Karpas-422 (cell line): Measurements from ENCODE around the gene HEATR5B. TPM values are rescaled to one million over a fixed set of nuclear protein-coding genes. Genes with fewer than 3 reads are reported as not detected.

Experiments used
- DNase-seq: peaks from one replicate; pipeline ENCODE4 v3.0.0-alpha.2; 2015
- H2AFZ ChIP-seq: fragments of 200-600 bp; sonication (generic); 2 replicates; pipeline ENCODE4 v1.6.1; 2014; ENCODE audit warnings: antibody characterized with exemption, low read length, mixed read lengths
- H3K27ac ChIP-seq: fragments of 200-600 bp; sonication (generic); 2 replicates; pipeline ENCODE4 v1.5.1; 2014; ENCODE audit warnings: mild to moderate bottlenecking, low read length, moderate library complexity
- H3K27me3 ChIP-seq: fragments of 200-600 bp; sonication (generic); 2 replicates; pipeline ENCODE4 v1.6.1; 2014; ENCODE audit warnings: low read length, mixed read lengths
- H3K36me3 ChIP-seq: fragments of 200-600 bp; sonication (generic); 2 replicates; pipeline ENCODE4 v1.6.1; 2014; ENCODE audit warnings: low read length, mixed read lengths; ENCODE audit not compliant: insufficient read depth
- H3K4me1 ChIP-seq: fragments of 200-600 bp; sonication (generic); 2 replicates; pipeline ENCODE4 v1.6.1; 2014; ENCODE audit warnings: mild to moderate bottlenecking, low read length, mixed read lengths
- H3K4me2 ChIP-seq: fragments of 200-600 bp; sonication (generic); 2 replicates; pipeline ENCODE4 v1.6.1; 2014; ENCODE audit warnings: low read length, low read depth, mild to moderate bottlenecking; ENCODE audit not compliant: poor library complexity, severe bottlenecking
- H3K4me3 ChIP-seq: fragments of 200-600 bp; sonication (generic); 2 replicates; pipeline ENCODE4 v1.5.1; 2014; ENCODE audit warnings: mild to moderate bottlenecking, antibody characterized with exemption, low read length, mixed read lengths
- H3K79me2 ChIP-seq: fragments of 200-600 bp; sonication (generic); 2 replicates; pipeline ENCODE4 v1.6.1; 2014; ENCODE audit warnings: mild to moderate bottlenecking, low read length, mixed read lengths
- H3K9ac ChIP-seq: fragments of 200-600 bp; sonication (generic); 2 replicates; pipeline ENCODE4 v1.6.0; 2014; ENCODE audit warnings: low read length
- H3K9me2 ChIP-seq: fragments of 200-600 bp; sonication (generic), shearing (Covaris generic); replicated peaks from 2 replicates; pipeline ENCODE4 v1.6.0; 2014; ENCODE audit warnings: mild to moderate bottlenecking, low read length, moderate library complexity; ENCODE audit not compliant: insufficient read depth
- H3K9me3 ChIP-seq: fragments of 300-700, 200-600 bp; sonication (generic); 2 replicates; pipeline ENCODE4 v1.6.1; 2014; ENCODE audit warnings: low read length, mixed read lengths
- H4K20me1 ChIP-seq: fragments of 200-600 bp; sonication (generic); 2 replicates; pipeline ENCODE4 v1.6.1; 2014; ENCODE audit warnings: mild to moderate bottlenecking, antibody characterized with exemption, low read length, low read depth; ENCODE audit not compliant: insufficient read depth
- total RNA-seq: library from RNA; depleted of rRNA; stranded (reverse); fragments of >200 nt; shearing (Covaris generic); gene quantifications from 2 replicates; pipeline ENCODE4 v1.2.3, GENCODE V29; 2014; ENCODE audit warnings: low replicate concordance

The HEATR5B gene
- total RNA-seq, 1 experiment from 2014 or later: 53.1 TPM

DNA sequence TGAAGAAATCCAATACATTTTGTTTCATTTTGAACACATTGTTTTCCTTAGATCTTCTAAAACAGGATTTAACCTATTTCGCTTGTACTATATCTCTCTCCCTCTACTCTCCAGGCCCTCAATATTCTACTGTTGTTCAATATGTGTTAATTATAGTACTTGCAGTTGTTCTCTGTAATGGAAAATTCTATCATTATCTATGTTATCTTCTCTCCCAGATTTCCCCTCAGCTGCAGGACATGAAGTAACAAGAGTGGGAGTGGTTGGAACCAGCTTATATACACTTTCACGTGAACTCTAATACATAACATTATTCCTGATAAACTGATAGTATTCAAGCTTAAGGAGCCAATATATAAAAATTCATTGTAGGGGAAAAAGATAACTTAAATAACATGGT is 110.9 kb downstream of the HEATR5B start:
- Histone ChIP-seq H4K20me1 (no peaks in the 10 kb centered on the region), H2AFZ (no peak overlapping the region), H3K27ac (no peak overlapping the region), H3K4me2 (no peak overlapping the region), H3K9ac (no peak overlapping the region), H3K4me1 (peaks cover 3% of the 10 kb centered on the region), H3K27me3 (no peaks in the 10 kb centered on the region), H3K79me2 (no peaks in the 10 kb centered on the region), H3K36me3 (no peaks in the 10 kb centered on the region), H3K9me3 (no peaks in the 10 kb centered on the region), H3K4me3 (no peak overlapping the region), H3K9me2 (no peaks in the 10 kb centered on the region)
- no peak for DNase-seq

DNA sequence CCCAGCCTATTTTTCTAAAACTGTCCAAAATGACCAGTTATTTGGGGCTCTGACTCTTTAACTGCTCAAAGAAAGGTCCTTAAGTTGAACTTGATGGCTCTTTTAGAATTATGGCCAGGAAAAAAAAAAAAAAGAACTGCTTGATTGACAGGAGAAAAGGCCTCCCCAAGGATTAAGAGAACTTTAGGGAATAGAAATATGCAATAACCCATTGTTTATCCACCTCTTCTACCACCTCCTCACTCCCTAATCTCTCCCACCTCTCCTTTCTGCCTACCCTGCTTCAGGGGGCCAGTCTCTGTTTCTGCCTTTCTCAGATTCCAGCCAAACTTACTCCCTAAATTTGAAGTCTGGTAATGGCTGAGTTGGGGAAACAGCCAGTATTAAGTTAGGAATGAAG is 112.2 kb downstream of the HEATR5B start:
- no peaks in the 10 kb centered on the region for H3K9me3 ChIP-seq
- no peaks in the 10 kb centered on the region for H3K27me3 ChIP-seq
- no peak overlapping the region for H3K4me3 ChIP-seq
- H3K4me2 ChIP-seq: no peak overlapping the region
- no peak overlapping the region for H3K9ac ChIP-seq
- DNase-seq: no peak
- H3K4me1 ChIP-seq: peaks cover 16% of the 10 kb centered on the region
- H2AFZ ChIP-seq: no peak overlapping the region
- no peaks in the 10 kb centered on the region for H4K20me1 ChIP-seq
- no peaks in the 10 kb centered on the region for H3K36me3 ChIP-seq
- H3K27ac ChIP-seq: no peak overlapping the region
- no peaks in the 10 kb centered on the region for H3K9me2 ChIP-seq
- H3K79me2 ChIP-seq: no peaks in the 10 kb centered on the region

- H3K36me3 ChIP-seq: no peaks in the 10 kb centered on the region
- no peaks in the 10 kb centered on the region for H4K20me1 ChIP-seq
- H3K4me1 ChIP-seq: peaks cover 30% of the 10 kb centered on the region
- H3K9me2 ChIP-seq: no peaks in the 10 kb centered on the region
- peak; percentile 59 for DNase-seq
- H2AFZ ChIP-seq: peak overlapping the region; percentile 27
- H3K79me2 ChIP-seq: peaks cover 36% of the 10 kb centered on the region
- peak overlapping the region; percentile 60 for H3K27ac ChIP-seq
- H3K4me2 ChIP-seq: peak overlapping the region; percentile 84
- no peaks in the 10 kb centered on the region for H3K27me3 ChIP-seq
- H3K9me3 ChIP-seq: no peaks in the 10 kb centered on the region
- peak overlapping the region; percentile 76 for H3K9ac ChIP-seq
- H3K4me3 ChIP-seq: peak overlapping the region; percentile 74
These were observed 116.8 kb downstream of the HEATR5B start for GRCh38 chr2:36967236-36967876.

GRCh38 chr2:36966370-36967235 is 117.6 kb downstream of the HEATR5B start, which contains the start of gene STRN:
Gene STRN (minus strand): TSS chr2:36966536. CDS start chr2:36966463, 73 bp downstream.
- Histone ChIP-seq H3K79me2 (peaks cover 43% of the 10 kb centered on the region), H3K9me2 (no peaks in the 10 kb centered on the region), H3K9ac (peak within 1 kb of the TSS; percentile 97), H3K4me3 (peak within 1 kb of the TSS; percentile 100), H3K36me3 (no peaks in the 10 kb centered on the region), H3K27me3 (no peaks in the 10 kb centered on the region), H2AFZ (peak within 1 kb of the TSS; percentile 88), H3K9me3 (no peaks in the 10 kb centered on the region), H3K27ac (peak within 1 kb of the TSS; percentile 77), H3K4me1 (peaks cover 30% of the 10 kb centered on the region), H4K20me1 (no peaks in the 10 kb centered on the region), H3K4me2 (peak within 1 kb of the TSS; percentile 100)
- peak; percentile 98 for DNase-seq

- Histone ChIP-seq H3K27ac (peak overlapping the region; percentile 77), H3K4me1 (peaks cover 30% of the 10 kb centered on the region), H3K9me3 (no peaks in the 10 kb centered on the region), H3K79me2 (peaks cover 50% of the 10 kb centered on the region), H3K4me3 (peak overlapping the region; percentile 100), H4K20me1 (no peaks in the 10 kb centered on the region), H2AFZ (peak overlapping the region; percentile 88), H3K36me3 (no peaks in the 10 kb centered on the region), H3K27me3 (no peaks in the 10 kb centered on the region), H3K4me2 (peak overlapping the region; percentile 100), H3K9me2 (no peaks in the 10 kb centered on the region), H3K9ac (peak overlapping the region; percentile 97)
- DNase-seq: peak; percentile 81
These were observed 118.3 kb downstream of the HEATR5B start for GRCh38 chr2:36965751-36966369.

- Histone ChIP-seq H3K27ac (peak overlapping the region; percentile 77), H3K4me3 (peak overlapping the region; percentile 100), H4K20me1 (no peaks in the 10 kb centered on the region), H3K9ac (peak overlapping the region; percentile 97), H2AFZ (no peak overlapping the region), H3K27me3 (no peaks in the 10 kb centered on the region), H3K4me1 (peaks cover 30% of the 10 kb centered on the region), H3K36me3 (no peaks in the 10 kb centered on the region), H3K79me2 (peaks cover 57% of the 10 kb centered on the region), H3K4me2 (peak overlapping the region; percentile 100), H3K9me3 (no peaks in the 10 kb centered on the region), H3K9me2 (no peaks in the 10 kb centered on the region)
- no peak for DNase-seq
These were observed 119.0 kb downstream of the HEATR5B start for GRCh38 chr2:36965206-36965605.

DNA sequence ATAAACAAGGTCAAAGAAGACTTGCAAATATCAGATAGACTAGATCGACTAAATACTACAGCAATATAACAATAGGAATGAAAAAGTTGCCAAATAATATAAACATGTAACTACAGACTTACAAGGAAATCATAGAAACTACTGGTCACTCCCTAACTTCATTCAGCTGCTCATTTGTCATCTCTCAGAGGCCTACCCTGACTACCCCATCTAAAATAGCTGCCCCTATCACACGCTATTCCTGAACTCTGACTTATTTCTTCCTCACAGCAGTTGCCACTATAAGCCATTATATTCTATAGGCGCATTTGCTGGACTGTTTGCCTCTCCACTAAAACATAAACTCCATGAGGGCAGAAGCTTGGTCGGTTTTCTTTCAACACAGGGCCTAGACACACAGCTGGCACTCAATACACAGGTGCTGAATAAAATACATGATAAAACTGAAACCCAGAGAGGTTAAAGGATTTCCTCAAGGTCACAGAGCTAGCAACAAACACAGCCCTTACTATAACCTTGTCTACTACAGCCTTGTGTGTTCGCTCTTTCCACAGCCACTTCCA is 119.6 kb downstream of the HEATR5B start:
- H3K9ac ChIP-seq: peak overlapping the region; percentile 97
- peak overlapping the region; percentile 77; the same call in 1 of the 2 replicates for H3K27ac ChIP-seq
- H3K4me3 ChIP-seq: peak overlapping the region; percentile 100
- no peaks in the 10 kb centered on the region for H3K9me2 ChIP-seq
- peak overlapping the region; percentile 100 for H3K4me2 ChIP-seq
- H3K27me3 ChIP-seq: no peaks in the 10 kb centered on the region
- H4K20me1 ChIP-seq: no peaks in the 10 kb centered on the region
- H2AFZ ChIP-seq: no peak overlapping the region
- peaks cover 63% of the 10 kb centered on the region for H3K79me2 ChIP-seq
- peaks cover 30% of the 10 kb centered on the region for H3K4me1 ChIP-seq
- no peaks in the 10 kb centered on the region for H3K9me3 ChIP-seq
- DNase-seq: peak; percentile 41
- H3K36me3 ChIP-seq: no peaks in the 10 kb centered on the region
